Liver (tissue), 9 donors: ENCODE data around the gene ALKAL2. TPM values are rescaled to one million over a fixed set of nuclear protein-coding genes. Genes with fewer than 3 reads are reported as not detected.

Experiments
- DNase-seq: peaks from one replicate; pipeline ENCODE4 v3.0.0-alpha.2; 2017; ENCODE audit warnings: low spot score
- H3K27ac ChIP-seq, 2 donors: one replicate each; pipeline ENCODE4 v1.7.0; 2013; ENCODE audit warnings: inconsistent platforms in 2 of 2, low read length in 2 of 2, control low read depth in 1 of 2, low read depth in 1 of 2, mild to moderate bottlenecking in 1 of 2
- H3K27me3 ChIP-seq, 4 donors: one replicate each; pipeline versions ENCODE4 v1.6.1 to v1.7.0; 2013; ENCODE audit warnings: low read length in 3 of 4, inconsistent platforms in 1 of 4, mild to moderate bottlenecking in 1 of 4, moderate library complexity in 1 of 4; ENCODE audit not compliant: control insufficient read depth in 4 of 4, insufficient read depth in 4 of 4
- H3K36me3 ChIP-seq, 4 donors: one replicate each; pipeline versions ENCODE4 v1.6.1 to v1.7.0; 2013; ENCODE audit warnings: low read length in 3 of 4, mild to moderate bottlenecking in 3 of 4, low read depth in 1 of 4, moderate library complexity in 1 of 4; ENCODE audit not compliant: control insufficient read depth in 4 of 4, insufficient read depth in 3 of 4
- H3K4me1 ChIP-seq, 4 donors: one replicate each; pipeline versions ENCODE4 v1.6.1 to v1.7.0; 2013; ENCODE audit warnings: low read length in 3 of 4, mild to moderate bottlenecking in 3 of 4, moderate library complexity in 1 of 4; ENCODE audit not compliant: control insufficient read depth in 4 of 4, insufficient read depth in 4 of 4
- H3K4me3 ChIP-seq, 3 donors: one replicate each; pipeline versions ENCODE4 v1.6.1 to v1.7.0; 2013; ENCODE audit warnings: low read length in 3 of 3, control low read depth in 1 of 3, low read depth in 1 of 3, mild to moderate bottlenecking in 1 of 3
- H3K9ac ChIP-seq, 2 donors: one replicate each; pipeline ENCODE4 v1.7.0; 2013; ENCODE audit warnings: low read length in 2 of 2, mild to moderate bottlenecking in 2 of 2, moderate library complexity in 2 of 2, control low read depth in 1 of 2, low read depth in 1 of 2
- H3K9me3 ChIP-seq, 4 donors: one replicate each; pipeline versions ENCODE4 v1.6.1 to v1.7.0; 2013; ENCODE audit warnings: low read length in 3 of 4; ENCODE audit not compliant: control insufficient read depth in 4 of 4
- ATF3 ChIP-seq: IDR thresholded peaks from 2 replicates; pipeline ENCODE4 v1.6.1; 2016; ENCODE audit warnings: antibody characterized with exemption
- CTCF ChIP-seq: fragments of 150-350 bp; IDR thresholded peaks from 2 replicates; pipeline ENCODE4 v1.5.1; 2017; ENCODE audit warnings: improper control_type of control experiment, low read depth, low read length; ENCODE audit not compliant: missing input control
- FOXA1 ChIP-seq: IDR thresholded peaks from 2 replicates; pipeline ENCODE4 v1.6.1; 2016; ENCODE audit warnings: antibody characterized with exemption
- FOXA2 ChIP-seq: IDR thresholded peaks from 2 replicates; pipeline ENCODE4 v1.6.1; 2016; ENCODE audit warnings: antibody characterized with exemption
- GABPA ChIP-seq, 2 donors: IDR thresholded peaks in 1 of 2; conservative IDR thresholded peaks in 1 of 2; 2 replicates each; pipeline ENCODE4 v1.6.1; 2016; ENCODE audit warnings: antibody characterized with exemption in 2 of 2, mild to moderate bottlenecking in 1 of 2, moderate library complexity in 1 of 2
- HNF4A ChIP-seq, 2 donors: conservative IDR thresholded peaks; 2 replicates each; pipeline ENCODE4 v1.6.1; 2016; ENCODE audit warnings: antibody characterized with exemption in 2 of 2, mild to moderate bottlenecking in 2 of 2
- HNF4G ChIP-seq: IDR thresholded peaks from 2 replicates; pipeline ENCODE4 v1.6.1; 2016; ENCODE audit warnings: antibody characterized with exemption
- JUND ChIP-seq, 2 donors: IDR thresholded peaks; 2 replicates each; pipeline ENCODE4 v1.6.1; 2016; ENCODE audit warnings: antibody characterized with exemption in 2 of 2
- MAX ChIP-seq: IDR thresholded peaks from 2 replicates; pipeline ENCODE4 v1.6.1; 2016; ENCODE audit warnings: antibody characterized with exemption
- NR2F2 ChIP-seq: IDR thresholded peaks from 2 replicates; pipeline ENCODE4 v1.6.1; 2016; ENCODE audit warnings: antibody characterized with exemption
- REST ChIP-seq: IDR thresholded peaks from 2 replicates; pipeline ENCODE4 v1.6.1; 2016; ENCODE audit warnings: antibody characterized with exemption, mild to moderate bottlenecking
- RXRA ChIP-seq, 2 donors: IDR thresholded peaks; 2 replicates each; pipeline ENCODE4 v1.6.1; 2017 to 2018; ENCODE audit warnings: antibody characterized with exemption in 2 of 2, mild to moderate bottlenecking in 1 of 2
- SP1 ChIP-seq: IDR thresholded peaks from 2 replicates; pipeline ENCODE4 v1.6.1; 2018; ENCODE audit warnings: antibody characterized with exemption, mild to moderate bottlenecking
- TAF1 ChIP-seq: conservative IDR thresholded peaks from 2 replicates; pipeline ENCODE4 v1.6.1; 2016; ENCODE audit warnings: antibody characterized with exemption, mild to moderate bottlenecking
- YY1 ChIP-seq: IDR thresholded peaks from 2 replicates; pipeline ENCODE4 v1.6.1; 2016; ENCODE audit warnings: antibody characterized with exemption, mild to moderate bottlenecking
- ZBTB33 ChIP-seq: IDR thresholded peaks from 2 replicates; pipeline ENCODE4 v1.6.1; 2016; ENCODE audit warnings: antibody characterized with exemption
- WGBS: extraction: QIAGEN DNeasy Blood & Tissue Kit; methylation state at CpG from one replicate; pipeline ENCODE4 v1.1.7; 2013; 5-methylcytosine and 5-hydroxymethylcytosine counted together
- polyA plus RNA-seq, 2 donors: library from polyadenylated mRNA; stranded (reverse) in 1 of 2; unstranded in 1 of 2; fragments of 200-250 nt in 1 of 2; fragments of >200 nt in 1 of 2; fragmentation: Nextera tagmentation in 1 of 2; extraction: Ambion mirVana in 1 of 2; gene quantifications; one replicate each; pipeline versions ENCODE4 v1.2.1 to v1.2.3, GENCODE V29; 2013 to 2015
- total RNA-seq, 2 donors: library from RNA; depleted of rRNA; stranded (reverse); fragments of >200 nt; gene quantifications; one replicate each; pipeline ENCODE4 v1.2.3, GENCODE V29; 2014
- donor health status: healthy.
- donor health status: healthy.
- donor health status: healthy.
- donor health status: healthy.
- donor health status: healthy.

ALKAL2 gene
- total and polyA plus RNA-seq, 4 donors = 1.6 to 3.1 (median 1.9) TPM; not detected in 1

GRCh38 chr2:253202-253638, 34.7 kb downstream of the ALKAL2 start (continued):
- TF ChIP-seq ZBTB33 (no peak), HNF4A (conservative IDR thresholded peaks at IDR 0.05) (no peak), FOXA1 (no peak), NR2F2 (no peak), MAX (no peak), YY1 (no peak), ATF3 (no peak)

GRCh38 chr2:252001-252602, 35.8 kb downstream of the ALKAL2 start:
- H3K27ac ChIP-seq = no peak overlapping the region
- no peak overlapping the region for H3K9ac ChIP-seq
- H3K4me1 ChIP-seq = no peaks in the 10 kb centered on the region
- no peak for DNase-seq
- H3K36me3 ChIP-seq = no peaks in the 10 kb centered on the region
- no peaks in the 10 kb centered on the region for H3K27me3 ChIP-seq
- WGBS = 98% methylated on average over 6 of the region's 6 CpGs
- no peaks in the 10 kb centered on the region for H3K9me3 ChIP-seq
- TF ChIP-seq JUND (IDR thresholded peaks at IDR 0.05) (no peak), GABPA (IDR thresholded peaks at IDR 0.05 in 1 of 2, conservative IDR thresholded peaks at IDR 0.05 in 1 of 2) (no peak), HNF4G (no peak), ZBTB33 (no peak), FOXA2 (no peak), SP1 (no peak), YY1 (no peak), TAF1 (no peak), ATF3 (no peak), CTCF (no peak), RXRA (IDR thresholded peaks at IDR 0.05) (no peak), HNF4A (conservative IDR thresholded peaks at IDR 0.05) (no peak), MAX (no peak), REST (no peak)
- no peak overlapping the region for H3K4me3 ChIP-seq
